ENCODE results near the gene ZNF628. TPM values are rescaled to one million over a fixed set of nuclear protein-coding genes. Genes with fewer than 3 reads are reported as not detected.

Gene ZNF628
- total RNA-seq, 1 experiment from 2014 or later, result 8.1 TPM

GRCh38 chr19:55465460-55466240, 10.8 kb upstream of the ZNF628 start:
- Histone ChIP-seq H3K36me3 (replicated peaks; ENCODE audit: control insufficient read depth, insufficient read depth, low read length) (no peaks in the 10 kb centered on the region), H3K27me3 (ENCODE audit: control insufficient read depth, insufficient read depth, low read length) (peaks cover 20% of the 10 kb centered on the region; the same call in 1 of the 2 replicates), H3K4me3 (ENCODE audit: insufficient read depth, low read depth, low read length) (no peak overlapping the region)
- DNase-seq, result no peak

- no peaks in the 10 kb centered on the region for H3K36me3 ChIP-seq (replicated peaks; ENCODE audit: control insufficient read depth, insufficient read depth, low read length)
- DNase-seq, result no peak
- no peak overlapping the region for H3K4me3 ChIP-seq (ENCODE audit: insufficient read depth, low read depth, low read length)
- peaks cover 20% of the 10 kb centered on the region; the same call in 1 of the 2 replicates for H3K27me3 ChIP-seq (ENCODE audit: control insufficient read depth, insufficient read depth, low read length)
Observed at GRCh38 chr19:55466241-55466614, 10.2 kb upstream of the ZNF628 start.

GRCh38 chr19:55467236-55468053, 9.0 kb upstream of the ZNF628 start:
- DNase-seq, result peak; percentile 96
- H3K36me3 ChIP-seq (replicated peaks; ENCODE audit: control insufficient read depth, insufficient read depth, low read length), result no peaks in the 10 kb centered on the region
- peaks cover 20% of the 10 kb centered on the region; the same call in 1 of the 2 replicates for H3K27me3 ChIP-seq (ENCODE audit: control insufficient read depth, insufficient read depth, low read length)
- H3K4me3 ChIP-seq (ENCODE audit: insufficient read depth, low read depth, low read length), result no peak overlapping the region

GRCh38 chr19:55468054-55468393, 8.4 kb upstream of the ZNF628 start:
- no peak overlapping the region for H3K4me3 ChIP-seq (ENCODE audit: insufficient read depth, low read depth, low read length)
- peaks cover 18% of the 10 kb centered on the region; the same call in 1 of the 2 replicates for H3K27me3 ChIP-seq (ENCODE audit: control insufficient read depth, insufficient read depth, low read length)
- DNase-seq, result no peak
- H3K36me3 ChIP-seq (replicated peaks; ENCODE audit: control insufficient read depth, insufficient read depth, low read length), result no peaks in the 10 kb centered on the region

GRCh38 chr19:55471266-55471665, 5.2 kb upstream of the ZNF628 start:
- no peaks in the 10 kb centered on the region; the same call in 1 of the 2 replicates for H3K27me3 ChIP-seq (ENCODE audit: control insufficient read depth, insufficient read depth, low read length)
- DNase-seq, result no peak
- no peak overlapping the region for H3K4me3 ChIP-seq (ENCODE audit: insufficient read depth, low read depth, low read length)
- H3K36me3 ChIP-seq (replicated peaks; ENCODE audit: control insufficient read depth, insufficient read depth, low read length), result no peaks in the 10 kb centered on the region

GRCh38 chr19:55472463-55472862, 4.0 kb upstream of the ZNF628 start:
- H3K27me3 ChIP-seq (ENCODE audit: control insufficient read depth, insufficient read depth, low read length), result no peaks in the 10 kb centered on the region; the same call in 1 of the 2 replicates
- H3K4me3 ChIP-seq (ENCODE audit: insufficient read depth, low read depth, low read length), result no peak overlapping the region
- H3K36me3 ChIP-seq (replicated peaks; ENCODE audit: control insufficient read depth, insufficient read depth, low read length), result no peaks in the 10 kb centered on the region
- DNase-seq, result no peak

- H3K4me3 ChIP-seq (ENCODE audit: insufficient read depth, low read depth, low read length), result no peak overlapping the region
- H3K27me3 ChIP-seq (ENCODE audit: control insufficient read depth, insufficient read depth, low read length), result no peaks in the 10 kb centered on the region
- no peaks in the 10 kb centered on the region for H3K36me3 ChIP-seq (replicated peaks; ENCODE audit: control insufficient read depth, insufficient read depth, low read length)
- DNase-seq, result peak; percentile 75
Observed at GRCh38 chr19:55473225-55474012, 3.0 kb upstream of the ZNF628 start.

GRCh38 chr19:55474269-55475265, 1.9 kb upstream of the ZNF628 start:
- Histone ChIP-seq H3K36me3 (replicated peaks; ENCODE audit: control insufficient read depth, insufficient read depth, low read length) (no peaks in the 10 kb centered on the region), H3K4me3 (ENCODE audit: insufficient read depth, low read depth, low read length) (no peak overlapping the region), H3K27me3 (ENCODE audit: control insufficient read depth, insufficient read depth, low read length) (no peaks in the 10 kb centered on the region)
- no peak for DNase-seq

GRCh38 chr19:55477905-55478304, 1.5 kb downstream of the ZNF628 start:
- no peak for DNase-seq
- no peaks in the 10 kb centered on the region for H3K36me3 ChIP-seq (replicated peaks; ENCODE audit: control insufficient read depth, insufficient read depth, low read length)
- no peaks in the 10 kb centered on the region for H3K27me3 ChIP-seq (ENCODE audit: control insufficient read depth, insufficient read depth, low read length)
- H3K4me3 ChIP-seq (ENCODE audit: insufficient read depth, low read depth, low read length), result no peak overlapping the region

GRCh38 chr19:55478364-55478763, 1.9 kb downstream of the ZNF628 start:
- no peaks in the 10 kb centered on the region for H3K27me3 ChIP-seq (ENCODE audit: control insufficient read depth, insufficient read depth, low read length)
- DNase-seq, result no peak
- H3K4me3 ChIP-seq (ENCODE audit: insufficient read depth, low read depth, low read length), result no peak overlapping the region
- no peaks in the 10 kb centered on the region for H3K36me3 ChIP-seq (replicated peaks; ENCODE audit: control insufficient read depth, insufficient read depth, low read length)

GRCh38 chr19:55479045-55479444, 2.6 kb downstream of the ZNF628 start:
- Histone ChIP-seq H3K36me3 (replicated peaks; ENCODE audit: control insufficient read depth, insufficient read depth, low read length) (no peaks in the 10 kb centered on the region), H3K27me3 (ENCODE audit: control insufficient read depth, insufficient read depth, low read length) (no peaks in the 10 kb centered on the region), H3K4me3 (ENCODE audit: insufficient read depth, low read depth, low read length) (no peak overlapping the region)
- DNase-seq, result no peak

GRCh38 chr19:55479451-55480230, 3.2 kb downstream of the ZNF628 start:
- Histone ChIP-seq H3K4me3 (ENCODE audit: insufficient read depth, low read depth, low read length) (no peak overlapping the region), H3K27me3 (ENCODE audit: control insufficient read depth, insufficient read depth, low read length) (no peaks in the 10 kb centered on the region), H3K36me3 (replicated peaks; ENCODE audit: control insufficient read depth, insufficient read depth, low read length) (no peaks in the 10 kb centered on the region)
- DNase-seq, result no peak

GRCh38 chr19:55481148-55481793, 4.9 kb downstream of the ZNF628 start:
- Histone ChIP-seq H3K36me3 (replicated peaks; ENCODE audit: control insufficient read depth, insufficient read depth, low read length) (no peaks in the 10 kb centered on the region), H3K4me3 (ENCODE audit: insufficient read depth, low read depth, low read length) (no peak overlapping the region), H3K27me3 (ENCODE audit: control insufficient read depth, insufficient read depth, low read length) (no peaks in the 10 kb centered on the region)
- DNase-seq, result peak; percentile 77
